ENCODE measurements around the gene SGSM1. TPM values are rescaled to one million over a fixed set of nuclear protein-coding genes. Genes with fewer than 3 reads are reported as not detected.
A peak's percentile ranks its signal among the peaks of the same experiment; 100 is the strongest.
"Not testable (repeated sequence)": the region's sequence is repeated elsewhere in the genome, so short reads cannot be mapped to it uniquely, and the experiment has no call there.

The SGSM1 gene
- polyA plus RNA-seq, 3 donors = 2.2 to 2.4 (median 2.2) TPM

DNA sequence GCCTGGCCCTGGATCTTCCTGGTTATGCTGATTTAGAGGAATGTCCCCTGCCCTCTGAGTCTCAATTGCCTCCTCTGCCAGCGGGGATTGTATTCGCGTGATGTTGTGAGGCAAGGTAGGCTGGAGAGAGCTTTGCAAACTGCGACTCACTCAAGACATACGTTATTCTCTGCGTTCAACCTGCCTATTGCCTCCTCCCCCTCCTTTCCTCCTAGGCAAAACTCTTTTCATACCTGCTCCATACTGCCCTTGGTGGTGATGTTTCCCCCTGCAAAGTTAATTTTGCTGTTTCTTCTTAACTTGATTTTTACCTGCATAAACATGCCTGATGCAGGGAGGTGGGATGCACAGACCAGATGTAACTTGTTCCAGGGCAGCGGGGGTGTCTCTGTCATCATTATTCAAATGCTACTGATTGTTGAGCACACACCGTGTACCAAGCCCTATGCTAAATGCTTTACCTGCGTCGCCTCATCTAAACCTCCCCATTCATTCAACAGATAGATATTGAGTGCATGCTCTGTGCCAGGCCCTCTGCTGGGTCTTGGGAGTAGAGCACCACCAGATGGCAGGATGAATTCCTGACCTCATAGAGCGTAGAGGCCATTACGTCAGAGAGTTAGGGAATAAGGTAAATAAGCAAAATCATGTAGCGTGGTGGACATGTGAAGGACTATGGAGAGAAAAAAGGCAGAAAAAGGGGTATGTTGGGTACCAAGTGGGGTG is 29.0 kb downstream of the SGSM1 start:
- DNase-seq (ENCODE audit: low read depth in 3 of 3, low spot score in 2 of 3) = no peak

DNA sequence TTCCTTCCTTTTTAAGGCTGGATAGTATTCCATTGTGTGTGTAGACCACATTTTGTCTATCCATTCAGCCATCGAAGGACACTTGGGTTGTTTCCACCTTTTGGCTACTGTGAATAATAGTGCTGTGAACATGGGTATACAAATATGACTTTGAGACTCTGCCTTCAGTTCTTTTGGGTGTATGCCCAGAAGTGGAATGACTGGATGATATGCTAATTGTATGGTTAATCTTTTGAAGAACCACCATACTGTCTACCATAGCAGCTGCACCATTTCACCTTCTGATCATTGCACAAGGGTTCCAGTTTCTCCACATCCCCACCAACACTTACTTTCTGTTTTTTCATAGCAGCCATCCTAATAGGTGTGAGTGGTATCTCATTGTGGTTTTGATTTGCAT is 30.3 kb downstream of the SGSM1 start:
- no peak for DNase-seq (ENCODE audit: low read depth in 3 of 3, low spot score in 2 of 3)

DNA sequence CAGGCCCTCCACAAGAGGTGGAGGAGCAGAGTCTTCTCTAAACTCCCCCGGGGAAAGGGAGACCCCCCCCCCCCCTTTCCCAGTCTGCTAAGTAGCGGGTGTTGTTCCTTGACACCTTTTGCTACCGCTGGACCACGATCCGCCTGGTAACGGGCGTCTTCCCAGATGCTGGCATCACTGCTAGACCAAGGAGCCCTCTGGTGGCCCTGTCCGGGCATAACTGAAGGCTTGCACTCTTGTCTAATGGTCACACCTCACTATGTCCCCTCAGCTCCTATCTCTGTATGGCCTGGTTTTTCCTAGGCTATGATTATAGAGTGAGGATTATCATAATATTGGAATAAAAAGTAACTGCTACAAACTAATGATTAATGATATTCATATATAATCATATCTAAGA is 31.5 kb downstream of the SGSM1 start:
- not testable (repeated sequence) for DNase-seq (ENCODE audit: low read depth in 3 of 3, low spot score in 2 of 3)

DNA sequence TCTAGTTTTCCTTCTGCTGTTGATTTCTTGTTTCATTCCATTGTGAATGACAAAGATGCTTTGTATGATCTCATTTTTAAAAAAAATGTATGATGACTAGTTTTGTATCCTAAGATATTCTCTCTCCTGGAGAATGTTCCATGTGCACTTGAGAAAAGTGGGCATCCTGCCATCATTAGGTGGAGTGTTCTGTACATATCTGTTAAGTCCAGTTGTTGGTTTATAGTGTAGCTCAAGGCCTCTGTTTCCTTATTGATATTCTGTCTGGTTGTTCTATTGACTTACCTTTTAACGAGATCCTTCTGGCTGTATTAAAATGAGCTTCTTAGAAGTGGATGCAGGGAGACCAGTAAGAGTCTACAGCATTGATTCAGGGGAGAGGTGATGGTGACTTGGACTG is 35.2 kb downstream of the SGSM1 start:
- DNase-seq (ENCODE audit: low read depth in 3 of 3, low spot score in 2 of 3) = no peak

DNA sequence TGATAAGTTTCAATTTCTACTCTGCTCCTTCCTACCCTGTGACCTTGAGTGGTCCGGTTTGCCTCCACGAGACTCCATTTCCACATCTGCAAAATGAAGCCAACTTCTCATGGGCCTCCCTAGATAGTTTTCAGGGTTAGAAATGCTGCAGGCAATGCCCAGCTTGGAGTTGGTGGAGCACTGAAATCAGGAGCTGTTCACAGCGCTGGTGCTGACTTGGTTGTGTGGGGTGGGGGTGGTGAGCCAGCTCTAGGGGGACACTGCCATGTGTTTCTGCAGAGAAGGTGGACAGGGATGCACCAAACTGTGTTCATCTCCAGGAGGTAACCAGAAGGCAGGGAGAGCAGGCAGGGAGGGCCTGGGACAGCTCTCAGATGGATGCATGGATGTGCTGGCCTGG is 37.0 kb downstream of the SGSM1 start:
- DNase-seq (ENCODE audit: low read depth in 3 of 3, low spot score in 2 of 3) = no peak

DNA sequence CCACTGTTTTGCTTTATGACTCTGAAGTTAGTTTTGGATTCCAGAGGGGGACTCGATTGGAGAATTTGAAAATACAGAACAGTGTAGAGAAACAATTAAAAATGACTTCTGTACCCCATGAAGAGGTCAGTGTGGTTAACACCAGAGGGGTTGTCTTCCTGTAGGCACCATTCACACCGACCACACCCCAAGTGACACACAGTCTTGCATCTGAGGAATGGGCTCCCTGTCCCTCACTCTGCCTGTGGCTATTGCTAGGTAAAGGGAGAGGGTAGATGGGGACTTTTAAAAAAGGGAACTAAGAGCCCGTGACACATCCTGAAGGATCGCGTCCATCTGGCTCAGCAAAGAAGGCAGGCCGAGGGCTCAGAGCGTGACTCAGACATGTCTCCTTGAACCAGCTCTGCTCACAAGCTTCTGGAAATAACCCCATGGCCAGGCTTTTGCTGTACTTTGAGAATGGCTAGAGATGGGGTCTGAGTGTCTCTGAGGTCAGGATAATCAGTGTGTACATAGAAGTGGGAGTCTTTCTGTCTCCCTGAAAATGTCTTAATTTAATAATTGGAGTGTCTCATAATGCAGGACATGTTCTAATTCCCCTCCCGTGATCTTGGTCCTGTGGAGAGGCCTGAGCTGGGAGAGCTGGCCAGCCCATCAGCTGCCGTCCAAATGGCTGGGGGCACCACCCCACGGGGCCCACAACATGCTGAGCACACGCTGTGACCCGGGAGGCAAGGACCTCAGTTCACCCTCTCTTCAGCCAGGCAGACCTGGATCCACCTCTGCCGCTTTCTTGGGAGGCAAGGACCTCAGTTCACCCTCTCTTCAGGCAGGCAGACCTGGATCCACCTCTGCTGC is 39.3 kb downstream of the SGSM1 start:
- DNase-seq (ENCODE audit: low read depth in 3 of 3, low spot score in 2 of 3) = no peak

DNA sequence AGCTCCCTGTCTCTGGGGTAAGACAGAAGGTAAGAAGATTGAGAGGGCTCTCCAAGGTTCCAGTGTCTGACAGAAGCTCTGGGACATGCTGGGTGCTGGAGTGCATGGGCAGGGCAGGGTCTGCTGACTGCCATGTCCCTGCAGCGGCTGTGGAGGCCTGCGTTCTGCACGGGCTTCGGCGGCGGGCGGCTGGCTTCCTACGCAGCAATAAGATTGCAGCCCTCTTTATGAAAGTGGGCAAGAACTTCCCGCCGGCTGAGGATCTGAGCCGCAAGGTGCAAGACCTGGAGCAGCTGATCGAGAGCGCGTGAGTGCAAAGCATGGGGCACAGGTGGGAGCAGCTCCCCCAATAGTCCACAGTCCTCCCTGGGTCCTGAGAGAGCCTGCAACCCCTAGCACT is 41.5 kb downstream of the SGSM1 start:
- no peak for DNase-seq (ENCODE audit: low read depth in 3 of 3, low spot score in 2 of 3)

DNA sequence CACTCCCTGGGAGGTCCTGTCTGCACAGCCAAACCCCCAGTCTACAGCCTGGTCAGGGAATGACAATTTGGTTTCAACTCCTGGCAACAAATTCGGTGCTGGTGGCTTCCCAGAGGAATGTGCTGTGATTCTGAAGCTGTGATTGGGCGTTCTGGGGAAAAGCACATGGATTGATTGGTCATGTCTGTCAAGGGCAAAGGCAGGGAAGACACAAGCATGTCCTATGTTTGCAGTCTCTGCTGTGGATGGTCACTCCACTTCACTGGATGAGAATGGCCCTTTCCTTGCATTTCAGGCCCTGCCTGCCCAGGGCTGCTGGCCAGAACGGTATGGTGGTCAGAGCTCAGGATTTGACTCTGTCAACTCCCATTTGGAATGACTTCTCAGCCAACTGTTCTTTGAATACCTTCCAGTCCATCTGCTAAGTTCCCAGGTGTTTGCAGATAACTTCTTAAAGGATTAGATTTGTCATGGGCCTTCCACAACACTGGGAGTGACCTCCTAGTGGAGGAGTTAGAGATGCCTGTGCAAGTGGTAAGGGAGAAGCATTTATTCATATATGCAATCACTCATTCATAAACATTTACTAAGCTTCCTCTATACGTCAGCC is 42.7 kb downstream of the SGSM1 start:
- DNase-seq (ENCODE audit: low read depth in 3 of 3, low spot score in 2 of 3) = no peak

DNA sequence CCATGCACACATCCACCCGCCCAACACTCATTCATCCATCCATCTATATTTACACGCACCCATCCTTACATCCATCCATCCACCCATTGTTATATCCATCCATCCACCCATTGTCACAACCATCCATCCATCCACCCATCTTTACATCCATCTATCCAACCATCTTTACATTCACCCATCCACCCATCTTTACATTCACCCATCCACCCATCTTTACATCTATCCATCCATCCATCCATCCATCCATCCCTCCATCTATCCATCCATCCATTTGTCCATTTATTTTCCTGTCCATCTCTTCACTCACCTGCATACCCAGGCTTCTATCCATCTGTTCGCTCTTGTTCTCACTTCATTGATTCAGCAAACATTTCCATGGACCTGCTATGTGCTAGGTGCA is 49.8 kb downstream of the SGSM1 start:
- no peak for DNase-seq (ENCODE audit: low read depth in 3 of 3, low spot score in 2 of 3)

DNA sequence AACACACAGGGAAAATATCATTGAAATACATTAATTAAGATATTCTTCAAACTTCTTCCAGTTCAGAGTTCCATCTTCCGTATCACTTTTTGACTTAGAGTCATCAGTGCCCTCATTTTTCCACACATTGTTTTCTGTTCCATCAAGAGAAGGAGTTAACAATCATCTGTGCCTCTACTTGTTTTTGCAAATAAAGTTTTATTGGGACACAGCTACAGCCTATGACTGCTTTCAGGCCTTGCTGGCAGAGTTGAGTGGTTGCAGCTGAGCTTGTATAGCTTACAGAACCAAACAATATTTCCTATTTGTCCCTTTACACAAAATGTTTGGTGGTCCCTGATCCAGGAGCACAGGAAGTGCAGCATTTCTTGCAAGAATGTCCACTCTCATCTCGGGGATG is 51.6 kb downstream of the SGSM1 start:
- no peak for DNase-seq (ENCODE audit: low read depth in 3 of 3, low spot score in 2 of 3)

DNA sequence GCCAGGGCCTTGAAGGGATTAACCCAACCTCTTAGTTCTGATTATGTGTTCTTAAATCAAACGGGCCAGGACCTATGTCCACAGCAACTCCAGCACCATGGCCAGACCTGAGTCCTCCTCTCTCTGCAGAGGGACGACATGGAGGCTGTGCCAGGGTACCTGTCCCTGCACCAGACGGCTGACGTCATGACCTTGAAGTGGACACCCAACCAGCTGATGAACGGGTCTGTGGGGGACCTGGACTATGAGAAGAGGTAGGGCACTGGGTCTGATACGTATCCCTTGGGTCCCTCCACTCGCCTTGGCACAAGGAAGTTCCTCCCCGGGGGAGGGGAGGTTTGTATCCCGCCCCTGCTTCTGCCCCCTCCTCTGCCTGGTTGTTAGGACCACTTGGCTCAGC is 53.6 kb downstream of the SGSM1 start:
- no peak for DNase-seq (ENCODE audit: low read depth in 3 of 3, low spot score in 2 of 3)

DNA sequence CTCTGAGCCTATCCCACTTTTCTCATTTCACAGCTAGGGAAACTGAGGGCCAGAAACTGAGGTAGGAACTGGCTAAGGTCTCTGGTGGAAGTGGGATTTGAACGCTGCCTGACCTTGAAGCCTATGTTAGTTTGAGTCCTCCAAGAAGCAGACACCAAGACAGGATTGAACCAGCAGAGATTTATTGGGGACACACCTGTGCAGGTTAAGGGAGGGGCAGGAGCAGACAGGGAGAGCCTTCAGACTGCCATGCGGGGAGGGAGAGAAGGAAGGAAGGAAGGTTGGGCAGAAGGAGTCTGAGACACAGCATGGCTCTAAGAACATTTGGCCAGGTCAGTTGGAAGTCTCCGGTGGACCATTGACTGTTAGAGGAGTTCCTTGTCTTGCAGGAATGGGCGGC is 59.5 kb downstream of the SGSM1 start:
- DNase-seq (ENCODE audit: low read depth in 3 of 3, low spot score in 2 of 3) = no peak

DNA sequence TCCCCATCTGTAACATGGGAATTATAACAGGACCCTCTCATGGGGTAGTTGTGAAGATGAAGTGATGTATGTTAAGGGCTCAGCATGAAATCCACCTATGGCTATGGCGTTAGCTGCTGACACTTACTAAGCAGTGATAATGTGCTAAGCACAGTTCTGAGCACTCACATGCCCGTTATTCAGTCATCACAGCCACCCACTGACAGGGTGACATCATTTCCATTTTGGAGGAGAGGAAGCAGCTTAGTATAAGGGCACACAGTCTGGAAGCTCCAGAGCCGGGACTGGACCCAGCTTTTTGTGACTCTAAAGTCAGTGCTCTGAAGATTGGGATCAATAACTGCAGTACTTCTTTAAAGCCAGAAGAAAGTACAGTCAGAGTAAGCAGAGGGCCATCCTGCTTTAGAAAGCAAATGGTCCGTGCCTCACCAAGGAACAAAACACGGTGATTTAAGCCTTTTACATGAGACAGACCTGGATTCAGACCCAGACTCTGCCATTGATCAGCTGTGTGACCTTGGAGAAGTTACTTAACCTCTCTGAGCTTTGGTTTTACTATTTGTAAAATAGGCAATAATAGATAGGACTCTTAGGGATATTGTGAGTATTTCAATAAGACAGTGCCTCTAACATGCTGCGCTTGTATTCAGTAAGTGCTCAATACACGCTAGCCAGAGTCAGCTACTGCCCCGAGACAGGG is 61.5 kb downstream of the SGSM1 start:
- DNase-seq (ENCODE audit: low read depth in 3 of 3, low spot score in 2 of 3) = no peak

DNA sequence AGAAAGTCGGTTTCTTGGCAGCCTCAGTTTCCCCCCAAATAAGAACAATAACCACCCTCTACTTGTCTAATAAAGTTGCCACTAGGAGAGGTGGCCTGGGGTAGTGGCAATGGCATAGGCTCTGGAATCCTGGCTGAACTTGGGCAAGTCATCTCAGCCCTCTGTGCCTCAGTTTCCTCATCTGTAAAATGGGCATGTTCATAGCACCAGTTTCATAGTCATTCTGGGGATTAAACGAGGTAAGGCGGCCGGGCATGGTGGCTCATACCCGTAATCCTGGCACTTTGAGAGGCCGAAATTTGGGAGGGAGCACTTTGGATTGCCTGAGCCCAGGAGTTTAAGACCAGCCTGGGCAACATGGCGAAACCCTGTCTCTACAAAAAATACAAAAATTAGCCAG is 63.0 kb downstream of the SGSM1 start:
- no peak for DNase-seq (ENCODE audit: low read depth in 3 of 3, low spot score in 2 of 3)

DNA sequence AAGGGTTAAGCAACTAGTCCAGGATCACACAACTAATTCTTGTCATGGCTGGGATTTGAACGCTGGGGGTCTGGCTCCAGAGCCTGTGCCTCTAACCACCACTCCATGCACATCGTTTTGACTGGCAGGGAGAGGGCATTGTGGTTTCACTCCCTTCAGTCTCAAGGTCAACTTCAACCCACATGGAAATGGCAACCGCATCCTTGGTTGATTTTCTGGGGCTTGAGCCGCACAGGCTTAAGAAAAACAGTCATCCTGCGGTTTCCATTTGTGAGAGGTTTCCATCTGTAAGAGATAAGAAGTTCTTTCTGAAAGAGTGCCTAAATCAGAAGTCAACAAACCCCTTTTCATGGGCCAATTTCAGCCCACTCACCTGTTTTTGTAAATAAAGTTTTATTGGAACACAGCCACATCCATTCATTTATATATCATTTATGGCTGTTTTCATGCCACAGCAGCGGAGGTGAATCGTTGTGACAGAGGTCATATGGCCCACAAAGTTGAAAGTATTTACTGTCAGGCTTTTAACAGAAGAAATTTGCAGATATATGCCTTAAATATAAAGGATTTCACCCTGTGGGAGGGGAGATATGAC is 65.7 kb downstream of the SGSM1 start:
- DNase-seq (ENCODE audit: low read depth in 3 of 3, low spot score in 2 of 3) = no peak

DNA sequence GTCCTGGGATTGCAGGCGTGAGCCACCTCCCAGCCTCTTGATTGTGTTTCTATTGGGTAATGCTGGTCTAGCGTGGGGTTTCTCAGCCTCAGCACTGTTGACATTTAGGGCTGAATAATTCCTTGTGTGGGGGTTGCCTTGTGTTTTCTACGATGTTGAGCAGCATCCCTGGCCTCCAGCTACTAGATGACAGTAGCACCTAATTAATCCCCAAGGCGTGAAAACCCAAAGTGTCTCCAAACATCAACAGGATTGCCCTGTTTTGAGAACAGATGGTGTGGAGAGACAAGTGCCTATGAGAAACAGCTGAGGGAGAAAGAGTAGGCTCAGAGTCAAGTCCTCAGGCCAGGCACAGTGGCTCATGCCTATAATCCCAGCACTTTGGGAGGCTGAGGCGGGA is 67.2 kb downstream of the SGSM1 start:
- DNase-seq (ENCODE audit: low read depth in 3 of 3, low spot score in 2 of 3) = no peak

DNA sequence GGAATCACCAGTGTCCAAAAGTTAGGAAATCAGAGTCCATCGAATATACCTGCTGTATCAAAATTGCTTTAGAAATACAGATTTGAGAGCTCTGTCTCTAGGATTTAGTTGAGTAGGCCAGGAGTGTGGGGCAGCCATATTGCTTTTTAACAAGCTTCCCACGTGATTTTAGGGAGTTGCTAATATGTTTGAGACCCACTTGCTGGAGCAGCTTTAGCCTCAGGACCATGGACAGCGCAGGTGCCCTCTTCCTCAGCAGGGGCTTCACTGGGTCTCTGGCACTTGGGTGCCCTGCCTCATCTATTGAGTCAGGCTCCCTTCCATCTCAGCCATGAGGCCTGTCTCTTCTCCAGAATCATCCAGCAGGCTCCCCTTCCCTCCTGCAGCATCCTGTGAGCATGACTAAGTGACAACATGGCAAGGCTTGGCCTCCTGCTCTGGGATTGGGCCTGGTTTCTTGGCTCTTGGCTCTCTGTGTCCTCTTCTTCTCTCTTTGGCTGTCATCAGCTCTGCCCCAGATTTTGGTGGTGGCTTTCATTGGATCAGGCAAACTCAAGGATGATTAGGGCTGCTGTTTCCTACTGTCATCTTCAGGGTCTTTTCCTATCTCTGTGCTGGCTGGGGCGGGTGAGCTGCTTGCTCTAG is 70.0 kb downstream of the SGSM1 start:
- peak; percentile 34 to 43 (median 40) for DNase-seq (ENCODE audit: low read depth in 3 of 3, low spot score in 2 of 3)

DNA sequence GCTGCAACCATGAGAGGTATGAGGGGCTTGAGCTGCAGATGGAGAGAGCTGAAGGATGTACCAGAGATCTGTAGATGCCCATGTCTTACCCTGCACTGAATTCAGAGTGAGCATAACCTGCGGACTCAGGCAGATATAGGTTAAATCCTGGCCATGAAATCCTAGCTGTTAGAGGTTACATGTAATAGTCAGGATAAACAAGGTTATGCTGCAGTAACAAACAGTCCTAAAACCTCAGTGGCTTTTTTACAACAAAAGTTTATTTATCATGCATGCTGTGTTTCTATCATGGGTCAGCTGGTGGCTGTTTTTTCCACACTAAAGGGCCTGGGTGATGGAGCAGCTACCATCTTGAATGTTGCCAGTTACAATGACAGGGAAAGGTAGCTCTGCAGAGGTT is 70.7 kb downstream of the SGSM1 start:
- DNase-seq (ENCODE audit: low read depth in 3 of 3, low spot score in 2 of 3) = no peak

DNA sequence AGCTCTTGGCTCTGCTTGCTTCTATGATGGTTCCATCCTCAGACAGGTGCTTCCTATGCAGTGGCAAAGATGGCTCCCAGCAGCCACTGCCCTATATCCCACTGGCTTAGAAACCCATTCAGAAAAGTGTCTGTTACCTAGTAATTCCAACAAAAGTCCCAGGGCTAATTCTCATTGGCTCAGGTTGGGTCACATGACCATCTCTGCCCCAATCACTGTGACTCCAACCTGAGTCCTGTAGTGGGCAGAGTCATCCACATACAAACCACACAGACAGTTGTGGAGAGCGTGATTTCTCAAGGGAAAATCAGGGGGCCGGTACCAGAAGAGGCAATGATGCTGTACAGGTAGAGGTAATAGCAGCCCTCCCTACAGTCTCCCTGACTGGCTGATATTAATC is 73.0 kb downstream of the SGSM1 start:
- DNase-seq (ENCODE audit: low read depth in 3 of 3, low spot score in 2 of 3) = no peak

DNA sequence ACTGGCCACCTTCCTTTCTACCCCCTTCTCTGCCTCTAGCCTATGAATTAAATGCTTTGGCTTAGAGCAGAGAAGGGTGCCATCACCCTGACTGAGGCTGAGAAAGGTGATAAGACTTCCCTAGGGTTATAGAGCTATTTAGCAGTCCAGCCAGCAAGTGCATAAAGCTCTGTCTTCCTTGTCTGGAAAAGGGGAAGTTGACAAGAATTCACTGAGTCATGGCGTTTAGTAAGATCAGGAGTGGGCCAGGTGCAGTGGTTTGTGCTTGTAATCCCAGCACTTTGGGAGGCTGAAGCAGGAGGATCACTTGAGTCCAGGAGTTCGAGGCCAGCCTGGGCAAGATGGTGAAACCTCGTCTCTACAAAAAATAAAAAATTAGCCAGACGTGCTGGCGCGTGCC is 77.4 kb downstream of the SGSM1 start:
- no peak for DNase-seq (ENCODE audit: low read depth in 3 of 3, low spot score in 2 of 3)

All from right renal cortex interstitium (tissue), 3 donors.